Activated CD4-positive, alpha-beta T cell treated with anti-CD3 and anti-CD28 coated beads, Interleukin-2, amount 10 ng/mL, durations not matched to agents 24 days and 14 days (primary cell): ENCODE results near the gene AOX1. TPM values are rescaled to one million over a fixed set of nuclear protein-coding genes. Genes with fewer than 3 reads are reported as not detected.
"Not testable (repeated sequence)": the region's sequence is repeated elsewhere in the genome, so short reads cannot be mapped to it uniquely, and the experiment has no call there.

ENCODE experiments used
- DNase-seq: peaks from one replicate; pipeline ENCODE4 v3.0.0; 2022
- H3K27ac Mint-ChIP-seq: one replicate; pipeline ENCODE4 v1.8.0; 2022; ENCODE audit warnings: mild to moderate bottlenecking, mixed read lengths
- H3K27me3 Mint-ChIP-seq: one replicate; pipeline ENCODE4 v1.8.0; 2022; ENCODE audit warnings: mixed read lengths
- H3K36me3 Mint-ChIP-seq: one replicate; pipeline ENCODE4 v1.8.0; 2022; ENCODE audit warnings: low read depth, mild to moderate bottlenecking, mixed read lengths
- H3K4me1 Mint-ChIP-seq: one replicate; pipeline ENCODE4 v1.8.0; 2021; ENCODE audit warnings: mixed read lengths
- H3K4me3 Mint-ChIP-seq: one replicate; pipeline ENCODE4 v1.8.0; 2022; ENCODE audit warnings: mild to moderate bottlenecking, moderate library complexity, mixed read lengths
- H3K9me3 Mint-ChIP-seq: one replicate; pipeline ENCODE4 v1.8.0; 2021; ENCODE audit warnings: mixed read lengths
- intact Hi-C: fragments of 100-400 bp; cut with micrococcal nuclease; formaldehyde crosslinking; loops from one replicate; pipeline ENCODE4 v1.15.1; 2023
- total RNA-seq: library from RNA; stranded (reverse); gene quantifications from 2 replicates; pipeline ENCODE4 v1.2.3, GENCODE V29; 2022

The AOX1 gene
- total RNA-seq, 1 donor from 2014 or later, result 0.26 TPM

GRCh38 chr2:200700856-200701255 lies 115.0 kb downstream of the AOX1 start:
- no peak for DNase-seq
- no peaks in the 10 kb centered on the region for H3K27me3 Mint-ChIP-seq
- H3K4me3 Mint-ChIP-seq, result no peak overlapping the region
- peaks cover 25% of the 10 kb centered on the region for H3K4me1 Mint-ChIP-seq
- no peak overlapping the region for H3K27ac Mint-ChIP-seq
- no peaks in the 10 kb centered on the region for H3K9me3 Mint-ChIP-seq
- intact Hi-C loops, result loop anchor here (5.0 kb wide), 2 partner anchors 84 to 174 kb away; partner anchors contain the start of gene SGO2
- H3K36me3 Mint-ChIP-seq, result no peaks in the 10 kb centered on the region

GRCh38 chr2:200702044-200702443 lies 116.2 kb downstream of the AOX1 start:
- Mint-ChIP-seq H3K9me3 (no peaks in the 10 kb centered on the region), H3K4me1 (peaks cover 28% of the 10 kb centered on the region), H3K36me3 (no peaks in the 10 kb centered on the region), H3K4me3 (no peak overlapping the region), H3K27me3 (no peaks in the 10 kb centered on the region), H3K27ac (no peak overlapping the region)
- intact Hi-C loops, result loop anchor here (1.0 to 5.0 kb wide), 5 partner anchors 85 to 723 kb away; partner anchors contain the start of genes BZW1 and SGO2
- DNase-seq, result no peak

- H3K27ac Mint-ChIP-seq, result peak overlapping the region; percentile 78
- no peaks in the 10 kb centered on the region for H3K36me3 Mint-ChIP-seq
- H3K9me3 Mint-ChIP-seq, result no peaks in the 10 kb centered on the region
Observed at GRCh38 chr2:200702646-200703118, 116.9 kb downstream of the AOX1 start.

GRCh38 chr2:200703127-200703925 lies 117.5 kb downstream of the AOX1 start:
- Mint-ChIP-seq H3K9me3 (no peaks in the 10 kb centered on the region), H3K36me3 (no peaks in the 10 kb centered on the region), H3K27me3 (no peaks in the 10 kb centered on the region), H3K4me1 (peaks cover 28% of the 10 kb centered on the region), H3K4me3 (peak overlapping the region; percentile 23), H3K27ac (peak overlapping the region; percentile 78)
- peak; percentile 80 for DNase-seq
- intact Hi-C loops, result loop anchor here (1.0 to 5.0 kb wide), 6 partner anchors 10 to 725 kb away; partner anchors contain the start of gene SGO2

More at GRCh38 chr2:200702646-200703118, 116.9 kb downstream of the AOX1 start:
- intact Hi-C loops, result loop anchor here (1.0 to 5.0 kb wide), 8 partner anchors 11 to 724 kb away; partner anchors contain the start of genes BZW1 and SGO2
- H3K4me3 Mint-ChIP-seq, result peak overlapping the region; percentile 23
- DNase-seq, result peak; percentile 80
- H3K27me3 Mint-ChIP-seq, result no peaks in the 10 kb centered on the region
- peaks cover 28% of the 10 kb centered on the region for H3K4me1 Mint-ChIP-seq

GRCh38 chr2:200703926-200704637 lies 118.3 kb downstream of the AOX1 start:
- Mint-ChIP-seq H3K27me3 (no peaks in the 10 kb centered on the region), H3K27ac (peak overlapping the region; percentile 73), H3K4me3 (peak overlapping the region; percentile 4), H3K9me3 (no peaks in the 10 kb centered on the region), H3K36me3 (no peaks in the 10 kb centered on the region), H3K4me1 (peaks cover 28% of the 10 kb centered on the region)
- no peak for DNase-seq
- intact Hi-C loops, result loop anchor here (1.0 to 5.0 kb wide), 6 partner anchors 9 to 725 kb away; partner anchors contain the start of gene SGO2

- Mint-ChIP-seq H3K36me3 (no peaks in the 10 kb centered on the region), H3K4me1 (peaks cover 26% of the 10 kb centered on the region), H3K9me3 (no peaks in the 10 kb centered on the region), H3K27me3 (no peaks in the 10 kb centered on the region), H3K27ac (no peak overlapping the region), H3K4me3 (no peak overlapping the region)
- intact Hi-C loops, result no loop called here
- no peak for DNase-seq
Observed at GRCh38 chr2:200705305-200706041, 119.7 kb downstream of the AOX1 start.

- H3K9me3 Mint-ChIP-seq, result no peaks in the 10 kb centered on the region
- no peak overlapping the region for H3K27ac Mint-ChIP-seq
- H3K4me1 Mint-ChIP-seq, result peaks cover 30% of the 10 kb centered on the region
- H3K4me3 Mint-ChIP-seq, result no peak overlapping the region
- intact Hi-C loops, result no loop called here
- H3K27me3 Mint-ChIP-seq, result no peaks in the 10 kb centered on the region
- DNase-seq, result no peak
- no peaks in the 10 kb centered on the region for H3K36me3 Mint-ChIP-seq
Observed at GRCh38 chr2:200708943-200709342, 123.1 kb downstream of the AOX1 start.

GRCh38 chr2:200713003-200713703 lies 127.3 kb downstream of the AOX1 start:
- Mint-ChIP-seq H3K27ac (peak overlapping the region; percentile 99), H3K4me1 (peaks cover 29% of the 10 kb centered on the region), H3K9me3 (no peaks in the 10 kb centered on the region), H3K36me3 (no peaks in the 10 kb centered on the region), H3K4me3 (peak overlapping the region; percentile 74), H3K27me3 (no peaks in the 10 kb centered on the region)
- intact Hi-C loops, result loop anchor here (1.0 to 2.0 kb wide), 10 partner anchors 10 to 464 kb away; partner anchors contain the start of genes BZW1, CLK1, HYCC2 and NIF3L1
- DNase-seq, result peak; percentile 97

- intact Hi-C loops, result loop anchor here (1.0 to 2.0 kb wide), 10 partner anchors 10 to 463 kb away; partner anchors contain the start of genes BZW1, CLK1, HYCC2 and NIF3L1
- H3K4me1 Mint-ChIP-seq, result peaks cover 29% of the 10 kb centered on the region
- H3K36me3 Mint-ChIP-seq, result no peaks in the 10 kb centered on the region
- peaks cover under 1% of the 10 kb centered on the region for H3K27me3 Mint-ChIP-seq
- peak overlapping the region; percentile 74 for H3K4me3 Mint-ChIP-seq
- peak; percentile 75 for DNase-seq
- H3K9me3 Mint-ChIP-seq, result peaks cover 3% of the 10 kb centered on the region
- H3K27ac Mint-ChIP-seq, result peak overlapping the region; percentile 99
Observed at GRCh38 chr2:200713704-200714064, 127.9 kb downstream of the AOX1 start.

GRCh38 chr2:200715014-200715413 lies 129.2 kb downstream of the AOX1 start:
- intact Hi-C loops, H3K4me3 Mint-ChIP-seq, H3K27me3 Mint-ChIP-seq, H3K36me3 Mint-ChIP-seq, H3K27ac Mint-ChIP-seq, DNase-seq: not testable (repeated sequence)
- peaks cover 29% of the 10 kb centered on the region for H3K4me1 Mint-ChIP-seq
- peaks cover 15% of the 10 kb centered on the region for H3K9me3 Mint-ChIP-seq

GRCh38 chr2:200716386-200716785 lies 130.6 kb downstream of the AOX1 start:
- peaks cover 25% of the 10 kb centered on the region for H3K4me1 Mint-ChIP-seq

More at GRCh38 chr2:200716386-200716785, 130.6 kb downstream of the AOX1 start:
- intact Hi-C loops, result no loop called here
- H3K27ac Mint-ChIP-seq, result no peak overlapping the region
- H3K4me3 Mint-ChIP-seq, result no peak overlapping the region
- peaks cover 2% of the 10 kb centered on the region for H3K36me3 Mint-ChIP-seq
- no peak for DNase-seq
- peaks cover 7% of the 10 kb centered on the region for H3K27me3 Mint-ChIP-seq
- peaks cover 25% of the 10 kb centered on the region for H3K9me3 Mint-ChIP-seq
